NCI-H774 (cell line): Measurements from ENCODE around the gene BDKRB1.

ENCODE experiments used
- DNase-seq: peaks from one replicate; lab custom pipeline; 2025; lab: John Stamatoyannopoulos, UW

Gene BDKRB1

DNA sequence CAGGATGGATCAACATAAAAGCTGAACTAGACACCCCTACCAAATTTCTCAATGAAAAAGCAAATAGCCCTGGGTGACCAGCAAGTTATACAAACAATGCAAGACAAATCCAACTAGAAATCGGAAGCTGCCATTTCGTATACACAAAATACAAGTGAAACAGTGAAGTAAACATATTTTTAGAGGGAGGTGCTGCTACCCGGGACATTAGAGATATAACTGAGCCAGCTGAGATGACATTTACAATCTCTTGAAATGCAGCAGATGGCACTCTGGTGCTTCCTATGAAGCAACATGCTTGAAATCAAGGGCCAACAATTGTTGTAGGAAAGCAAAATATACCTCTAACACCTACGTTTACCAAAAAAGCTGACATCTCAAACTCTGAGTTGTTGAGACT lies 25.5 kb downstream of the BDKRB1 start:
- no peak for DNase-seq

DNA sequence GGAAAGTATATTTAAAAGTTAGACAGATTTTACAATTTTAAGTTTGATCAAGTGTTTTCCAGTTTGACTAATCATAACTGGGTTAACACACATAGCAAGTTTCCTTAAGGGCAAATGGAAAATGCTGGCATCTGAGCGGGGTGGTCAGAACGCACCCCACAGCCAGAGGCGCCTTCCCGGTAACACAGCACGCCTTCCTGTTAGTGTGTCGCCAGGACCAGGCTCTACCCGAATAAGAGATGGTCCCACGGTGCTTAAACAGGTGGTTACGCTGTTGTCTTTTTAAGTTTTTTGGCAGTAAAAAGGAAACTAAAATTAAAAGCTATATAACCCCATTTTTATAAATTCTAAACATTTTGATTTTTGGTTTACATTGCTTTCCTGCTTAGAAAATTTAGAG lies 28.0 kb downstream of the BDKRB1 start:
- DNase-seq = no peak

DNA sequence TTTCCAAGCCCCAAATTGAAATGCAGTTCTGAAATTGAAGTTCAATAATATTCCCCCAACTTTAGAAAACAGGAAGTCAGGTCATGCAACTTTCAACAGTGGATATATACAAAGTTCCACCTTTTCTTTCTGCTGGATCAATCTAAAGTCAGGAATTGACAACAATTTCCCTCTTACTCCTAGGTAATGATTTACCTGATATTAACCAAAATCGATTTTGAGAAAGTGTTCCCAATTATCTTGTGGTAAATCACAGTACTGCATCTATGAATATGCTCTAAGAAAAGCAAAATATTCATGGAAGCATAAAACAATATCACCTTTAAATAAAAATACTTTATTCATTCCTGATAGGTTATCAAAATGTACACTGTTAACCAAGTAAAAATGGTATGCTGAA lies 28.4 kb downstream of the BDKRB1 start:
- no peak for DNase-seq

DNA sequence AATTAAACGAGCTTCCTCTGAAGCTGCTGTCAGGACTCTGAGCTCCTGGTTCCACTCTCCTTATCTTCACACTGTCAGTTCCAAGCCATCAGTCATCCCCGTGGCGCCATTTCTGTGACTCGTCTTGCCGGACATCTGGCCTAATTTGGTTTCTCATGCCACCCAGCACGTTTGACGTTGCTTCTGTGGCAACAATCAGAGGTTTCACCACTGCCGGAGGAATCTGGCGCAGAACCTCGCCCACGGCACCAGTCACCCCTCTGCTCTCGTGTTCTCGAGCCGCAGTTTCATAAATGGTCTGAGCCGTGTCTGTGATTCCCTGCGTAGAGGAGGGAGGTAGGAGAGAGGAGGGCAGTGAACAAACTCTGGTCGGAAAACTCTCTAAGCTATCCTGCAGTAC lies 29.7 kb downstream of the BDKRB1 start:
- DNase-seq = no peak

DNA sequence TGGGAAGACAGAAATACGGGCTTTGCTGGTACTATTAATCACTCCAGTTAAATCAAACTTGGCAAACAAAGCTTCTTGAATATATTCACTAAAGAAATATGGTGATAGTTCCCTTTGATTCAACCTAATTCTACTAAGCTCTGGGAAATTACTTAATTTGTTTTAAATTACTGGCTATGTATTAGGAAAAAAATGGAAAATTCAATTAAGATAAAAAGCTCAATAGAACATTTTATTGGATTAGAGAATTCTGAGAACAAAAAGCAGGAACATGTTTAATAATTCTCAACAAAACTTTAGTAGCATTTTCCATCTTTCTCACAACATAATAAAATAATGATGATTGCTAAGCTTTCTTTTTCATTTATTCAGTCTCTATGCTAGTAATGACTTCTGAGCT lies 30.2 kb downstream of the BDKRB1 start:
- DNase-seq = no peak

DNA sequence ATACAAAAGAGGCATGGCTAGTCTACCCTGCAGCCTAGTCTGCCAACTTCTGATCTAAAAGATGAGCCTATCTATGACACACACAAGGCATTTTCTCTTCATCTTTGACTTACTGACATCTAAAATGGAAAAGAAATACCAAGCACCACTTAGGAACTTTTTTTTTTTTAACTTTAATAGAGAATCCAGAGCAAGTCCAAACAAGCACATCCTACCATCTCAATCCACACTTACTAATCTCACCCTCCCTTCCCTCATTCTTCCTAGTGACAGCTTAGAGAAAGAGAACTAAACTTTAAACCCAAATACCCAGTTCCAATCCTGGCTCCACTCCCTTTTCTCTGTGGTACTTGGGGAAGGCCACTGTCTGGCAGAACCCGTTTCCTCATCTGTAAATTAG lies 31.8 kb downstream of the BDKRB1 start:
- no peak for DNase-seq

DNA sequence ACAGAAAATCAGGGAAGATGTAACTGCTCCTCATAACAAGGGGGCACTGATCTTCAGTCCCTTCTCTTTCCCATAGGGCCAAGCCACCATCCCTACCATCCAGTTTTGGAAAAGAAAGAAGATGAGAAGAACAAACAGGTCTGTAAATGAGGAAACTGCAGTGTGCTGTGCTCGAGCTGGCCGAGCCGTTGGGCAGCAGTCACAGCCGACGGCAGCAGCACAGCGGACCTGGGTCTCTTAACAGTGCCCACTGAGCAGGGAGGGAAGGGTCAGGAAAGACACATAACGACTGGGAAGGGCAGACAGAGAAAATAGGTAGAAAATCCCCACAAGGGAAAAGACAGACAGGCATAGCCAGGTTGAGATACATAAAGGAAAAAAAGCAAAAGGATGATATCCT lies 38.2 kb downstream of the BDKRB1 start:
- DNase-seq = no peak

DNA sequence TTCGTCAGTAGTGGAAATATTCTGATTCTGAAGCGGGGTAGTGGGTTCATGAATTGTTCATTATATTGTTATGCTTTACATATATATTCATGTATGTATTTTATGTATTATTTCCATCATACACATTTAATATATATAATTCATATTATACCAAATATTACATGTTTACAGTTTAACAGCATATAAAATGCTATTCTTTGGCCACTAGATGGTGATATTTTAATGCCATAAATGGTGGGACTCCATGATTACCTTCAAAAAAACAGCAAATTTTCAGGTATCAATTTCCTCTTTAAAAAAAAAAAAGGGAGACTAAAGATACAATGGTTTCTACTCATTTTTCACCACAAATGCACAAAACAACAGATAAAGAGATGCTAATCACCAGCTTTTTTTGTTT lies 41.0 kb downstream of the BDKRB1 start:
- DNase-seq = no peak

DNA sequence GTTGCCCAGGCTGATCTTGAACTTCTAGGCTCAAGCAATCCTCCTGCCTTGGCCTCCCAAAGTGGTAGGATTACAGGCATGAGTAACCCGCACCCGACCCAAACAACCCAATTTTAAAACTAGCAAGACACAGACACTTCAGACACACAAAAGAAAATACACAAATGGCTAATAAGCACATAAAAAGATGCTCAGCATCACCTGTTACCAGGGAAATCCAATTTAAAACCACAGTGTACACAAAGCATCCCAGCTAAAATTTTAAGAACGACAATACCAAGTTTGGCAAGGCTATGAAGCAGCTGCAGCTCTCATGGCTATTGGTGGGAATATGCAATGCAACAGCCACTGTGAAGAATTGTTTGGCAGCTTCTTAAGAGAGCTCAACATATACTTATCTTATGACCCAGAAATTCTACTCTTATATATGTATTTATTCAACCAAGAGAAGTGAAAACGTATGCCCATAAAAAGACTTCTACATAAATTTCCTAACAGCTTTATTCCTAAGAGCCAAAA lies 42.0 kb downstream of the BDKRB1 start:
- DNase-seq = no peak

DNA sequence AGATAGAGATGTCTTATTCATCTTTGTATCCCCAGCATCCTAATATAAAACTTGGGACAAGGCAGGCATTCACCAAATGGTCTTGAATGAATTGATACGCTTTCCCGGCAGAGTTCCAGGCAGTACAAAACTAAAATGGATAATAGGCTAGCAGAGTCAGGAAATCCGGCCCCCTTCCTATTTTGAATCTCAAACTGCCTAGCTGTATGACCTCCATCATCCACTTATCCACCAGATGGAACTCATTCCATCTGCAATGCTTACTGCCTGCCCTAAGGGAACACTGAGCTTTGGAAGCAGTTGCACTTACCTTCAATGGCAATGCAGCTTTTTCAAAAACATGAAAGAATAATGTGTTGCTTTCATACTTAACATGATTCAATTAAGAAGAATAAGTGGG lies 43.4 kb downstream of the BDKRB1 start:
- no peak for DNase-seq

DNA sequence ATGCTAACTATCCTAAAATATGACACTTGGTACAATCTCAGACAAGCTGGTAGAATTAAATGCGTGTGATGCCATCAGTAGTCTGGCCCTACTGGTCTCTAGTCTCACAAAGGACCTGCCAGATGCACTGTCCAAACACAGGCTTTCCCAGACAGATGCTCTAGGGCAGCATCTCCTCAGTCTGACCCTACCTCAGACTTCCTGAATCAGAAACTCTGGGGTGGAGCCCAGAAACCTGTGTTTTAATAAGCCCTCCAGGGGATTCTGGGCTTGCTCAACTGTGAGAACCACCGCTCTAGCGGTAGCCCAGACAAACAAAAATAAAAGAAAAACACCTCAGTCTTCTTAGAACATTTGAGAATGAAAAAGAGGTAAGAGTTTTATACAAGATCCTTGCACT lies 48.0 kb downstream of the BDKRB1 start:
- DNase-seq = no peak

DNA sequence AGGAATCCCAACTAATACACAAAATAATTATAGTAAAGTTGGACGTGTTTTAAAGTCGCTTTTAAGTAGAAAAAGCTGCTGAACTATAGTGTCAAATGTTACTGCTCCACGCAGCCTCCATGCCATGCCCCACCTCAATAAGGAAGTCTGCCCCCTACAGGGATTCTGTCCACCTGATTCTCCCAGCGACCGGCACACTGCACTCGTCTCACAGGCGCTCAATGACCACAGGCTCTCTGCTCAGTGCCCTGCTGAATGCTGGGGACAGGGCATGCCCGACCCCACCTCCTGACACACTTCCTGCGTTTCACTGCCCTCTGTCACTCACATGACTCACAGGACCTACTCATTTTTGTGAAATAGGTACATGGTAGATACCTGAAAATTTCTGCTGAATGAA lies 48.9 kb downstream of the BDKRB1 start:
- DNase-seq = no peak

DNA sequence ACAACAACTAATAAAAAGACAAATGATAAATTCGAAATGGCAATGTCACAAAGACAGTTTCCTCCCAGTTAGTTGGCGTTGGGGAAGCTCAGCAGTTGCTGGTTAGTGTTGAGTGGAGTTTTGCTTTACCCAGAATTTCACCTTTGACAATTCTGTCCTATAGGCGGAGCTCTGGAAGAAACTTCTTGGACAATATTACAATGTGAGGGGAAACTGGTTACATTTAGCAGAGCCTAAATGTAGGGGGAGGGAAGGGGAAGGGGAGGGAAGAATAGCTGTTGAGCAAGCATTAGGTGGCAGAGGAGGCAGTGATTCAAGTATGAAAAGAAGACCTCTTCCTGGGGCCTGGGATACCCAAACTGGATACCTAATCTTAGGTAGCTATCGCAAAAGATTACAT lies 51.4 kb downstream of the BDKRB1 start:
- DNase-seq = no peak

DNA sequence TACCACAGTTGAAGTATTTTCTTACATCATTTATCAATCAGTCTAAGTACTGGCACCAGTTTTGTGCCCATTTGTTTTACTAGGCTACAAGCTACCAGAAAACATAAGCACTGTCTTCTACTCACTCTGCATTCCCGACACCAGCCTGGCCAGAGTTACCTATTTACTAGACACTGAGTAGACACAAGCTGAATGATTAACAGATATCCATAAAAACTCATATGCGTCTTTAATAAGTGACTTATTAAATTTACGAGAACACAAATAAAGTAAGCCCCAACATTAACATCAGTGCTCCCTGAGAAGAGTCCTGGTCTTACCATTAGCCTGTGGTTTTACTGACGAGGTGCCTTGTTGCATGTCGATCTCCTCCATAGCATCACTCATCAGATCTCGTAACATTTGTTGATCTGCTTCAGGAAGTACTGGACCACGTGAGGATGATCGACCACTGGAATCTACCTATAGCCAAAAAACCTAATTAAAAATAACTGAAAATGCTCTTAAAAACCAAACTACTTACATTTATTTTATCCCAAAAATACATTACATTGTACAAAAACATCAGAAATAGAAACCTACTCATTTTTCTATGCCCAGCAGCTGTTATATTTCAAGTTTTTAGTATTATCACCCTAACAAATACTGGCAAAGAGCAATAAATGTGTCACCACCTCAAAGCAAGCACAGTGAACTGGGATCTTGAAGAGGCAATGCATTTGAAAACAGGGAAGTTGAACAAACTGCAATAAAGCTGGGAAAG lies 53.3 kb downstream of the BDKRB1 start:
- no peak for DNase-seq

DNA sequence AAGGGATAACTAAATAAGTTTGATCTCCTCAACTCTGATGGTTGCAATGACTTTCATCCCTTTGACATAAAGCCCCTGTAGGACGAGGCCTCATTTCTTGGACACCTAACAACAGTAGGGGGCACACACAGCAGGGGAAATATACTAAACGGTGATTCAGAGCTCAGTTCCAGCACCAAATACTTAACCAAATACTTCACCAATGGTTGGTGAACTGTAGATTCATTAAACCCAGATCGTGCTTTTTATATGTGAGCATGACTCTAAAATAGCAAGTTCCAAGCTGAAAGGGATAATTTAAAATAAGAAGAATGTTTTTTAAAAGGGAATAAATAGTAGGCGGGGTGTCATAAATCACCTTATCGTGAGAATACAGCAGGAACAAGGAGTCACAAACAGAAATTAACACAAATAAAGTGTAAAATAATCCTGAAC lies 53.9 kb downstream of the BDKRB1 start:
- no peak for DNase-seq

DNA sequence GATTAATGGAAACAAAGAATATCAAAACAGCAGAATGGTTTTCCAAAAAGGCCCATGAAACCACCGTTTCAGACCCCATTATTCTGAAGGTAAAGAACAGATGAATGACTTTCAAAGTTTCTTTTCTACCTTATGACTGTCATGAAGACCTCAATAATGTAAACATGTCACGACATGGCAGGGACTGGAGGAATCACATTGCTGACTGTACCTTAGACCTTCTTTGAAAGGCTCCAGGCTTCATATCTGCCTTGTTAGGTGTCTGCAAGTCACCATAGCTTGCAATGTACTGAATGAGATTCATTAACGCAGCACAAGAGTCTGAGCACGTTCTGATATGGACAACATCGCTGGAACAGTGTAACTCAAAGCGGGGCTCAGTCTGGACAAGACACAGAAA lies 54.9 kb downstream of the BDKRB1 start:
- no peak for DNase-seq
